ENCODE results near the gene OPA3.

Gene OPA3

GRCh38 chr19:45598267-45599001 lies 13.8 kb upstream of the OPA3 start:
- DNase-seq = no peak

DNA sequence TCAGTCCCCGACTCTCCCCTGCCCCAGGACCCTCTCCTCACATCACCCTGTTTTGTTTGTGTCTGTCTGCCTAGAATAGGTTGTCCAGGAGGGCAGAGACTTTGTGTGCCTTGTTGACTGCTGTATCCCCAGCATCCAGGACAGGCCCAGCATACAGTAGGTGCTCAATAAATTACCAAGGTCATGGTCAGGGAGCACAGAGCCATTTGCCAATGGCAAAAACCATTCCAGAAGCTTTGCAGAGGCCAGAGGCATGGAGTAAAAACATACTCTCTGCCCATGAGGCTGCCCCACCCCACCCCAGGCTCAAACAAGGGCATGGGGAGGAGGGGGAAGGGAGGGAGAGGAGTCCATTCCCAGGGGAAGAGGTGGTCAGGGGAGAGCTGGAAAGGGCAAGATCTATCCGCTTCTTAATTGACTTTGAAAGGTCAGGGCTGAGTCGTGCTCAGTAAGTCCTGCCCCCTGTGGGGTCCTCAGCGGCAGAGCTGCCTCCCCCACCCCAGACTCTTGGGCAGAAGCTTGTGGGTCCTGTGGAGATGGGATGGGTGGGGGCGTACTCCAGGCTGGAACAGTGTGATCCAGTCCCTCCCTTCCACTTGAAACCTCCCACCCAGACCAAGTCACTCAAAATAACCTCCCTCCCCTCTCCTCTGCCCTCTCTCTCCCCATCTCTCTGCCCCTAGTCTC lies 13.0 kb upstream of the OPA3 start:
- no peak for DNase-seq

- DNase-seq = no peak
Measured at GRCh38 chr19:45595814-45596213, 11.2 kb upstream of the OPA3 start.

DNA sequence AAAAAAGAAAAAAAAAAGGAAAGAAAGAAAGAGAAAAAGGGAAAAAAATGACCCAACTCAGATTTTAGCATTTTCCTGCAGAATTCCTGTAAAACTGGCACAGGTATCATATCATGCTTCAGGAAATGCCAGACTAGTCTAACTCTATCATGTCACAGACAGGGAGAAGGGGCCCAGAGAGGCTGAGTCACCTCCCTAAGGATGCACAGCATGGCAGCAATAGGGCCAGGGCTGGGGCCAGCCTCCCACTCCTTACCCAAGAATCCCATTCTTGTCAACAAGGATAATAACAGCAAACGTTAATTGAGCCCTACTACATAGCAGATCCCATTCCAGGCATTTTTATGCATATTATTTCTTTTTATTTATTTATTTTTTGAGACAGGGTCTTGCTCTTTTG lies 8.9 kb upstream of the OPA3 start:
- DNase-seq = no peak

DNA sequence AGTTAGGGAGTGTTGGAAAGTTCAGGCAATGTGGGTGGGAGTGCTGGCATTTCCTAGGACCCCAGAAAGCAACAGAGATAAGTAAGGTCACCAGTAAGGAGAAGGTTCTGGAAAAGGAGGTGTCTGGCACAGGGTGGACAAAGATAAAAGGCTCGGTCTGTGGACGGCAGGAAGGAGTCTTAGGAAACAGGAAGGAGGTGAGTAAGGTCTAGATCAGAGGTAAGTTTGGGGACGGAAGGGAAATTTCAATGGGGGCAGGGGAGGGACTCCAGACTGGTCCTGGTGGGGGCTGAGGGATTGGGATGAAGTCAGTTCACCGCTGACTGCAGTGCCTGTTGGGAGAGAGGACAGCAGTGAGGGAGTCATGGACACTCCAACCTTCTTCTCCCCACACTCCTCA lies 7.8 kb upstream of the OPA3 start:
- DNase-seq = no peak

GRCh38 chr19:45591638-45592005 lies 7.0 kb upstream of the OPA3 start:
- DNase-seq = no peak

GRCh38 chr19:45591004-45591637 lies 6.5 kb upstream of the OPA3 start:
- peak in 14 of 51 donors; percentile 4 to 42 (median 10) for DNase-seq

- no peak for DNase-seq
Measured at GRCh38 chr19:45590300-45591003, 5.8 kb upstream of the OPA3 start.

DNA sequence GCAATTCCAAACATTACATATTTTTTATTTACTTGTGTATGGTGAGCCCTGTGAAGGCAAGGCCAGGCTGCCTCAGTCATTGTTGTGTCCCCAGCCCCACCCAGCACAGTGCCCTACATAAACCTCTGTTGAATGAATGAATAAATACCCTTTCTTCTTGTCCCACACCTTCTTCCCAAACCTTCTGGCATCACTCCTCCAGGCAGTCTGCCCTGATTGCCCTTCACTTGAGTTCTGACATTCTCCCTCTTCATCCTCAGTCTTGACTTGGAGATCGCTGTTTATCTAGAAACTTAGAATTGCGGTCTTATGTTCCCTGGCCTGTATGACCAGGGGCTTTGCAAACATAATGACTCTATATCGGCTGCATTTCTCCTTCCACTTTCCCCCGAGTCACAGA lies 5.2 kb upstream of the OPA3 start:
- DNase-seq = no peak

GRCh38 chr19:45587873-45588272 lies 3.3 kb upstream of the OPA3 start:
- DNase-seq = no peak

DNA sequence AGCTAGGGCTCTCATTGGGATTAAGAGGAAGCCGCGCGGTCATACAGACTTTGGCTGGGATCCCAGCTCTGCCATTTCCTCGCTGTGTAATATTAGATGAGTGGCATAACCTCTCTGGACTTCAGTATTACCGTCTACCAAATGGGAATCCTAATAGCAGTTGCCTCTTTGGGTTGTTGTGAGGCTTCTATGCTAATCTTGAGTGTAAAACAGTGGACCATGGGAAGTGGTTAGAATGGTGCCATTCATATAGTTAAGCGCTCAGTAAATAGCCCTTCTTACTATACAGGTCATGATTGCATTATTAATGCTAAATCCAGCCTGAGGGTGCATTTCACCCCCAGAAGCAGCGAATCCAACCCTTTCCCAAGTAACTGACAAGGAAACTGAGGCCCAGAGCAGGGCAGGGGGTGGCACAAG lies 566 bp upstream of the OPA3 start:
- no peak for DNase-seq

- DNase-seq = peak in 1 of 51 donors; percentile 10
Measured at GRCh38 chr19:45581576-45581975, 3.0 kb downstream of the OPA3 start.

GRCh38 chr19:45578861-45579260 lies 5.7 kb downstream of the OPA3 start:
- DNase-seq = no peak

DNA sequence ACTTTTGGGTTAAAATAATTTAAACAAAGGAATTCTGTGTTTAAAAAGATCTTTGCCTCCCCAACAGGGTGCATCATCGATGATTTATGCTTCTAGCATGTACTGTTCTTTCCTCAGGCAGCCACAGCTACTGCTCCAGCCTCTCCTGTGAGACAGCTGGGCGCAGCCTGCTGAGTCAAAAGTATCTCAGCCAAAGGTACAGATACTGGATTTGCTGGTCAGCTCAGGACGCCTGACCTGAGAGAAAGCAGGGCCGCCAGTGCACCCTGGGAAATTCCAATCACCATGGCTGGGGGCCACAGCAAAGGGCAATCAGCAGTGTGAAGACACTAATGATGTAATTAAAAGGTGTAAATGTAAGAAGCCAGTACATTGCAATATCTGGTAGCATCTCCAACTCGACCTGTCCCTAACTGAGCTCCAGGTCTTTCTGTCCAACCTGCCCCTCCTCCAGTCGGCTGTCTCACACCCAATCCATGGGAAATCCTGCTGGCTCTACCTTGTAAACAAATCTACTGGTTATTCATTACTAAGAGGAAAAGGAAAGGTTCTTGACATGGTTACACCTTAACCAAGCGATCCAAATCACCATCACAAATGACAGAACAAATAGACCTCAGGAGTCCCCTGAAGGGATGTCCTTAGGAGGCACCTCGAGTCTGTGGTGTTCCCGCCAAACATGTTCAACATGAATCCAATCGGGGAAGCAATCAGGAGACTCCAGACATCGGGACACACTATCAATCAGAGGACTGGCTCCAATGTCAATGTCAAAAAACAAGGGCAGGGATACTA lies 7.3 kb downstream of the OPA3 start:
- no peak for DNase-seq

- DNase-seq = no peak
Measured at GRCh38 chr19:45576682-45577081, 7.9 kb downstream of the OPA3 start.

- no peak for DNase-seq
Measured at GRCh38 chr19:45575216-45575615, 9.4 kb downstream of the OPA3 start.

GRCh38 chr19:45574526-45574925 lies 10.1 kb downstream of the OPA3 start:
- no peak for DNase-seq

DNA sequence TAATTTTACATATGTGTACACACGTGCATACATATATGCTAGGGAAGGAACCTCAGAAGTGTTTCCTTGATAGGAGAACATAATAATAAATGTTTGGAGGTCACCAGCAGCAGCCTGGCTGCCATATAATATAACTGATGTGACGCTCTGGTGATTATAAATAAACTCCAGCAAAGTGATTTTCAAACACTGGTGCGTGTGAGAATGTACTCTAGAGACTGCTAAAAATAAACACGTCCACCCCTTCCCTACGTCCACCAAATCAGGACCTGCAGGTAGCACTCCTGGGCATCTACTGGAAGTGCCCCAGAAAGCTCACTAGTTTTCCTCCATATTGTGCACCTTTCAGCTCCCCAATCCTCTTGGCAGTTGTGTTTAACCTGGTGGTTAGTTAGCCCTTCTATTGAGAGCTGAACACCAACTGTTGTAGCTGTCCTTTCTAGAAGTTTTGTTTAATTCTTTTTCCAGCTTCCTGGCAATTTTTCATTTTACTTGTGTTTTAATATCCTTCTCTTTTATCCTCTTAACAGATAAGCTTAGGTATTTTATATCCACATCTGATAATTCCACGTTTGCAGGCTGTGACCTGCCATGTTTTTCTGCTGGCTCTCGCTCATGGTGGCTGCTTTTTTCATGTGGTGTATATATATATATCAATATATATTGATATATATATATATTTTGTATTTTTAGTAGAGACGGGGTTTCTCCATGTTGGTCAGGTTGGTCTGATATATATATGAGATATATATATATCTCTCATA lies 13.0 kb downstream of the OPA3 start:
- DNase-seq = no peak

DNA sequence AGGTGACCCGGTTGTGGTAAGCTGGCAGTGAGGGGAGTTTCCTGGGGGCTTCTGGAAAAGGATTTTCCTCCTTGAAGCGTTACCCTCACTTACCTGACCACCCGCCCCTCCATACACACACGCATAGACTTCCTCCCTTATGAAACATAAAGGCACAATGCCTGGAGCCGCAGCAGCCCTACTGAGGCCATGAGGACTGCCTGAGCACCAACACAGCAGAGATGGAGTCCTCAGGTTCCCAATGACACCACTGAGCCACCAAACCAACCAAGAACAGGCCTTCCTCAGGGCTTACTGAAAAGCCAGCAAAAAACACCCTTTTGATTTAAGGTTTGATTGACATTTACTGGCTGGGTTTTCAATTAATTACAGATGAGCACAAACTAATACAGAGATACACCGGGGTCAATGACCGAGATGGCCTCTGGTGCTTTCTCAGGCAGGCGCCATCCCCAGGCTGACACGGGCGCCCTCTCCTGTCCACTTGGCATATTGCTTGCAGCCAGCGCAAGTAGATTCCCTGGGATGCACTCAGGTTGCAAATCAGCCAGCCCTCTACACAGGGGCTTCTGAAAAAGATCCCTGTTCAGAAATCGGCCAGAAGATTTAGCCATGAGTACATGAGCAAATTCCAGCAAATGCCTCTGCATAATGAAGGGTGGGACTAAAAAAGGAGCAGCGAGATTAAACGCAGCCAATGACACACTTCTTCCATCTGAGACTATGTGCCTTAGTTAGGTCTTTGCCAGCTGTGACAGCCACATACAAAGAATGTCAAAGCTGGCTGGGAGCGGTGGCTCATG lies 14.8 kb downstream of the OPA3 start:
- peak in 24 of 51 donors; percentile 4 to 62 (median 19) for DNase-seq

DNA sequence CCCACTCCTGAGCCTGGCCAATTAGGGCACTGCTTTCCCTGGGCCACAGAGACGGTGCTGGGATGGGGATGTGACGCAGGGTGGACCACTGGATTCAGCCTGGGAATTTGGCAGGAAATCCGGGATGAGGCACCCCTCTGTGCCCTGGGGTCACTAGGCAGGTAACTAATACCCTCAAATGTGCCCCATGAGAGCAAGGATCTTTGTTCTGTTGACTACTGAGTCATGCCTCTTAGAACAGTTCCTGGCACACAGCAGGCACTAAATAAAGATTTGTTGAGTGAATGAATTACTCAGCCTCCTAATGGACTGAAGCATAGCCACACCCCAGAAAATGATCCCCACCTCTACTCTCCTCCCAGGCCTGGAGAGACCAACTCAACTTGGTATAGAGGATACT lies 15.9 kb downstream of the OPA3 start:
- no peak for DNase-seq
